Endodermal cell (in vitro differentiated cells): ENCODE results near the gene GSDME. TPM values are rescaled to one million over a fixed set of nuclear protein-coding genes. Genes with fewer than 3 reads are reported as not detected.
A peak's percentile ranks its signal among the peaks of the same experiment; 100 is the strongest.

ENCODE experiments used
- DNase-seq: peaks from one replicate; pipeline ENCODE4 v3.0.0-alpha.2; 2017
- H3K27ac ChIP-seq: 2 replicates; pipeline ENCODE4 v1.5.1; 2013; ENCODE audit warnings: mild to moderate bottlenecking, low read depth, low read length, moderate library complexity
- H3K27me3 ChIP-seq: 2 replicates; pipeline ENCODE4 v1.6.1; 2013; ENCODE audit warnings: mild to moderate bottlenecking, low read length, moderate library complexity; ENCODE audit not compliant: insufficient read depth, control insufficient read depth, poor library complexity, severe bottlenecking
- H3K36me3 ChIP-seq: 2 replicates; pipeline ENCODE4 v1.7.0; 2013; ENCODE audit warnings: mild to moderate bottlenecking, low read length, moderate library complexity; ENCODE audit not compliant: control insufficient read depth, insufficient read depth
- H3K4me1 ChIP-seq: one replicate; pipeline ENCODE4 v1.7.0; 2013; ENCODE audit warnings: low read length; ENCODE audit not compliant: control insufficient read depth, insufficient read depth
- H3K4me3 ChIP-seq: 2 replicates; pipeline ENCODE4 v1.5.1; 2013; ENCODE audit warnings: mild to moderate bottlenecking, low read length, moderate library complexity
- H3K9ac ChIP-seq: 2 replicates; pipeline ENCODE4 v1.6.1; 2013; ENCODE audit warnings: mild to moderate bottlenecking, low read length, moderate library complexity; ENCODE audit not compliant: poor library complexity, severe bottlenecking; ENCODE audit errors: extremely low read depth
- H3K9me3 ChIP-seq: 2 replicates; pipeline ENCODE4 v1.6.1; 2013; ENCODE audit warnings: mild to moderate bottlenecking, low read length, moderate library complexity; ENCODE audit not compliant: control insufficient read depth
- H3K27ac Mint-ChIP-seq: 2 replicates; pipeline ENCODE4 v1.8.0; 2020; ENCODE audit warnings: mixed read lengths
- H3K27me3 Mint-ChIP-seq: 2 replicates; pipeline ENCODE4 v1.8.0; 2021; ENCODE audit warnings: mild to moderate bottlenecking, mixed read lengths; ENCODE audit not compliant: insufficient read depth
- H3K36me3 Mint-ChIP-seq: 2 replicates; pipeline ENCODE4 v1.8.0; 2020; ENCODE audit warnings: low read depth, mixed read lengths
- H3K4me1 Mint-ChIP-seq: 2 replicates; pipeline ENCODE4 v1.8.0; 2020; ENCODE audit warnings: mixed read lengths
- H3K4me3 Mint-ChIP-seq: 2 replicates; pipeline ENCODE4 v1.8.0; 2020; ENCODE audit warnings: mild to moderate bottlenecking, moderate library complexity, mixed read lengths
- H3K9me3 Mint-ChIP-seq: 2 replicates; pipeline ENCODE4 v1.8.0; 2020; ENCODE audit warnings: mild to moderate bottlenecking, mixed read lengths
- WGBS, 2 experiments: methylation state at CpG; one replicate each; pipeline versions ENCODE4 v1.1.5 to v1.1.7; 2013; ENCODE audit warnings: missing lambda C conversion rate in 2 of 2, mixed read lengths in 1 of 2; ENCODE audit not compliant: insufficient coverage in 1 of 2, insufficient read length in 1 of 2; 5-methylcytosine and 5-hydroxymethylcytosine counted together
- total RNA-seq, 2 donors: library from RNA; stranded (reverse); fragmentation: NEBNext Ultra II Directional in 1 of 2; extraction: Animal tissue kit (Norgen Biotek cat#: 25700) in 1 of 2; gene quantifications; 2 replicates in 1 of 2; 3 replicates in 1 of 2; pipeline ENCODE4 v1.2.1, GENCODE V29; 2021
- TF ChIP-seq, protein P1 (sequence below): fragments of 200-600 bp; sonication (generic); conservative IDR thresholded peaks from 2 replicates; pipeline ENCODE4 v1.5.0; 2021; ENCODE audit warnings: antibody characterized with exemption, mild to moderate bottlenecking

Gene GSDME
- total RNA-seq, 2 donors from 2014 or later, result 8.9 to 17.9 TPM

DNA sequence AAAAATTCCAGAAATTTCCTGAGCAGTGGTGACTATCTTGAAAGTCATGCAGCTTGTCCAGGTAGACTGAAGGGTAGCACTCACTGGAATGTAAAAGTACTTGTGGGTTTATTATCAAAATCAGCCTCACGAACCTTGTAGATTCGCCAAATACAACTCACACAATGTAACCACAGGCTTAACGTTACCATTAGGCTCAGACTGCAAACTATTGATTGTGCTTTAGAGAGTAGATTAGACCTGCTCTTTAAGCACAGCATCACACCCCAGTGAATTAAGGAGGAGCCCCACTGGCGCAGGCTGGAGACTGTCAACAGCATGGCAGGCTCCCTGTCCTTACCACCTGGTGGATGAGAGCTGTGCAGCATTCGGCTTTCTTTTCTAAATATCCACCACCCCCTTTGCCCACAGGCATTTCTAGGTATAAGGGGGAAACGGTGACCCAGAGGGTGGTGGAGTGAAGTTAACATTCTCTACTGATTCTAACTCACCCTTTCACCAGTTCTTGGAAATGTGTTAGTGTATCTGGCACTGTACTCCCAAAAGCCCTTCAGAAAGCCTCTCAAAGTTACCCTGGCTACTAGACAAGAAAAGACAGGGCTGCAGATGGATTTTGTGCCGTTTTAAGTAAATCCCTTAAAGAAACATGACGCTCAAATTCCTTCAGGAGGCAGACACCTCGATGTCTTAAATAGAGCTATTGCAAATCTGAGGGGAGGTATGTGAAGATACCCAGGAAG is 56.6 kb downstream of the GSDME start:
- peaks cover 24% of the 10 kb centered on the region for H3K4me1 ChIP-seq
- Mint-ChIP-seq H3K9me3 (no peaks in the 10 kb centered on the region), H3K27me3 (no peaks in the 10 kb centered on the region), H3K4me1 (peaks cover 61% of the 10 kb centered on the region), H3K27ac (peak overlapping the region; percentile 37), H3K4me3 (peak overlapping the region; percentile 12), H3K36me3 (peaks cover 5% of the 10 kb centered on the region)
- no peak overlapping the region for H3K9ac ChIP-seq
- peaks cover 10% of the 10 kb centered on the region for H3K36me3 ChIP-seq
- TF ChIP-seq, protein P1, sequence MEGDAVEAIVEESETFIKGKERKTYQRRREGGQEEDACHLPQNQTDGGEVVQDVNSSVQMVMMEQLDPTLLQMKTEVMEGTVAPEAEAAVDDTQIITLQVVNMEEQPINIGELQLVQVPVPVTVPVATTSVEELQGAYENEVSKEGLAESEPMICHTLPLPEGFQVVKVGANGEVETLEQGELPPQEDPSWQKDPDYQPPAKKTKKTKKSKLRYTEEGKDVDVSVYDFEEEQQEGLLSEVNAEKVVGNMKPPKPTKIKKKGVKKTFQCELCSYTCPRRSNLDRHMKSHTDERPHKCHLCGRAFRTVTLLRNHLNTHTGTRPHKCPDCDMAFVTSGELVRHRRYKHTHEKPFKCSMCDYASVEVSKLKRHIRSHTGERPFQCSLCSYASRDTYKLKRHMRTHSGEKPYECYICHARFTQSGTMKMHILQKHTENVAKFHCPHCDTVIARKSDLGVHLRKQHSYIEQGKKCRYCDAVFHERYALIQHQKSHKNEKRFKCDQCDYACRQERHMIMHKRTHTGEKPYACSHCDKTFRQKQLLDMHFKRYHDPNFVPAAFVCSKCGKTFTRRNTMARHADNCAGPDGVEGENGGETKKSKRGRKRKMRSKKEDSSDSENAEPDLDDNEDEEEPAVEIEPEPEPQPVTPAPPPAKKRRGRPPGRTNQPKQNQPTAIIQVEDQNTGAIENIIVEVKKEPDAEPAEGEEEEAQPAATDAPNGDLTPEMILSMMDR, result peak; percentile 52
- no peaks in the 10 kb centered on the region for H3K9me3 ChIP-seq
- 65 to 82% methylated on average over 4 to 8 of the region's 9 CpGs for WGBS, 2 experiments
- H3K27ac ChIP-seq, result no peak overlapping the region
- no peak for DNase-seq
- peak overlapping the region; percentile 64 for H3K4me3 ChIP-seq
- H3K27me3 ChIP-seq, result no peaks in the 10 kb centered on the region

- WGBS, 2 experiments, result 84 to 87% methylated on average over 5 to 7 of the region's 7 CpGs
- H3K9me3 ChIP-seq, result no peaks in the 10 kb centered on the region
These were observed 58.6 kb downstream of the GSDME start for GRCh38 chr7:24698531-24699266.

GRCh38 chr7:24697416-24697815 is 59.8 kb downstream of the GSDME start:
- H3K36me3 Mint-ChIP-seq, result peaks cover 8% of the 10 kb centered on the region
- H3K4me3 Mint-ChIP-seq, result no peak overlapping the region
- Histone ChIP-seq H3K9me3 (no peaks in the 10 kb centered on the region), H3K27me3 (no peaks in the 10 kb centered on the region), H3K36me3 (no peaks in the 10 kb centered on the region), H3K4me3 (no peak overlapping the region), H3K9ac (no peak overlapping the region), H3K27ac (no peak overlapping the region), H3K4me1 (peaks cover 28% of the 10 kb centered on the region)
- H3K27ac Mint-ChIP-seq, result no peak overlapping the region
- DNase-seq, result no peak
- 97 to 100% methylated on average over 1 to 4 of the region's 4 CpGs for WGBS, 2 experiments
- TF ChIP-seq, protein P1, result no peak
- peaks cover 65% of the 10 kb centered on the region for H3K4me1 Mint-ChIP-seq
- no peaks in the 10 kb centered on the region for H3K9me3 Mint-ChIP-seq
- no peaks in the 10 kb centered on the region for H3K27me3 Mint-ChIP-seq

More at GRCh38 chr7:24698531-24699266, 58.6 kb downstream of the GSDME start:
- Histone ChIP-seq H3K27ac (no peak overlapping the region), H3K36me3 (peaks cover under 1% of the 10 kb centered on the region), H3K9ac (no peak overlapping the region), H3K27me3 (no peaks in the 10 kb centered on the region), H3K4me3 (no peak overlapping the region), H3K4me1 (peaks cover 28% of the 10 kb centered on the region)
- H3K36me3 Mint-ChIP-seq, result peaks cover 8% of the 10 kb centered on the region
- H3K4me3 Mint-ChIP-seq, result no peak overlapping the region
- no peak for DNase-seq
- TF ChIP-seq, protein P1, result no peak
- no peaks in the 10 kb centered on the region for H3K27me3 Mint-ChIP-seq
- no peak overlapping the region for H3K27ac Mint-ChIP-seq
- H3K9me3 Mint-ChIP-seq, result no peaks in the 10 kb centered on the region
- H3K4me1 Mint-ChIP-seq, result peaks cover 68% of the 10 kb centered on the region
